AG04450 (cell line): ENCODE results near the gene SBSN. TPM values are rescaled to one million over a fixed set of nuclear protein-coding genes. Genes with fewer than 3 reads are reported as not detected.

Experiments used
- CTCF ChIA-PET: fragments of 300-600, 350-600 bp; formaldehyde crosslinking; extraction: SDS; loops from one replicate; lab custom pipeline; 2022; ENCODE audit warnings: antibody characterized with exemption, inconsistent platforms; lab: Charles Lee
- POLR2A ChIA-PET: fragments of 350-600 bp; formaldehyde crosslinking; extraction: SDS; loops from one replicate; lab custom pipeline; 2021; ENCODE audit warnings: antibody characterized with exemption, inconsistent platforms; lab: Yijun Ruan, JAX
- DNase-seq: peaks from one replicate; pipeline ENCODE4 v3.0.0-alpha.2; 2011; ENCODE audit warnings: low read depth, low spot score
- H3K27ac ChIP-seq: one replicate; pipeline ENCODE4 v1.5.1; 2012; ENCODE audit warnings: low read depth, low read length, control low read depth
- H3K27me3 ChIP-seq: one replicate; pipeline ENCODE4 v1.6.0; 2012; ENCODE audit warnings: low read length; ENCODE audit not compliant: control insufficient read depth, insufficient read depth
- H3K4me3 ChIP-seq: 2 replicates; pipeline ENCODE4 v1.5.1; 2011; ENCODE audit warnings: mild to moderate bottlenecking, low read depth, low read length, control low read depth
- H3K9me3 ChIP-seq: 2 replicates; pipeline ENCODE4 v1.5.1; 2012; ENCODE audit warnings: low read length; ENCODE audit not compliant: control insufficient read depth, insufficient read depth
- CTCF ChIP-seq: IDR thresholded peaks from 2 replicates; pipeline ENCODE4 v1.5.1; 2011; ENCODE audit warnings: low read depth, low read length, control low read depth, inconsistent platforms
- polyA plus RNA-seq: library from polyadenylated mRNA; depleted of rRNA; stranded (reverse); fragments of >200 nt; gene quantifications from 2 replicates; pipeline ENCODE4 v1.2.3, GENCODE V29; 2011

SBSN gene
- polyA plus RNA-seq, 1 experiment, result 1.8 TPM

DNA sequence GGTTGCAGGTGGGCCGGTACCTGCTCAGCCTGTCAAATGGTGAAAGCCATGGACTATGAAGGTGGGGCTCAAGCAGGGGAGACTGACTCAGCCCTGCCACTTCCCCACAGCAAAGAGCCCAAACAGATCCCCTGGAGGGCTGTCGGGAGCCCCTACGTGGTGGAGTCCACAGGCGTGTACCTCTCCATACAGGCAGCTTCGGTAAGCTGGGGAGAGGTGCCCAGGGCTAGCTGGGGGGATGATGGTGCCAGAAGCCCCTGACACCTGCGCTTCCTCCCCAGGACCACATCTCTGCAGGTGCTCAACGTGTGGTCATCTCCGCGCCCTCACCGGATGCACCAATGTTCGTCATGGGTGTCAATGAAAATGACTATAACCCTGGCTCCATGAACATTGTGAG, 14.1 kb upstream of the SBSN start:
- TF ChIP-seq CTCF, result no peak

GRCh38 chr19:35540356-35540927, 12.3 kb upstream of the SBSN start:
- ChIA-PET CTCF (no interaction called here), POLR2A (interaction anchor here (0.7 kb wide), 1 partner anchor 227 kb away, joined by 4 read pairs; no protein-coding TSS in a partner anchor)
- Histone ChIP-seq H3K9me3 (peaks cover 3% of the 10 kb centered on the region; the same call in 1 of the 2 replicates), H3K27ac (no peak overlapping the region), H3K27me3 (no peaks in the 10 kb centered on the region), H3K4me3 (no peak overlapping the region)
- no peak for TF ChIP-seq CTCF
- no peak for DNase-seq

More for the DNA sequence above, 14.1 kb upstream of the SBSN start:
- no peak for DNase-seq
- peaks cover 3% of the 10 kb centered on the region; the same call in 1 of the 2 replicates for H3K9me3 ChIP-seq
- POLR2A ChIA-PET, result no interaction called here
- CTCF ChIA-PET, result no interaction called here
- H3K4me3 ChIP-seq, result no peak overlapping the region
- H3K27ac ChIP-seq, result no peak overlapping the region
- H3K27me3 ChIP-seq, result no peaks in the 10 kb centered on the region

- DNase-seq, result no peak
- no peaks in the 10 kb centered on the region; the same call in 1 of the 2 replicates for H3K9me3 ChIP-seq
- no peaks in the 10 kb centered on the region for H3K27me3 ChIP-seq
- no peak overlapping the region for H3K4me3 ChIP-seq
- ChIA-PET POLR2A (interaction anchor here (0.7 kb wide), 1 partner anchor 228 kb away, joined by 4 read pairs; no protein-coding TSS in a partner anchor), CTCF (no interaction called here)
- TF ChIP-seq CTCF, result no peak
- H3K27ac ChIP-seq, result no peak overlapping the region
Observed at GRCh38 chr19:35539850-35540249, 11.7 kb upstream of the SBSN start.

GRCh38 chr19:35539314-35539713, 11.2 kb upstream of the SBSN start:
- TF ChIP-seq CTCF, result no peak
- CTCF ChIA-PET, result no interaction called here
- Histone ChIP-seq H3K27ac (no peak overlapping the region), H3K4me3 (no peak overlapping the region), H3K9me3 (no peaks in the 10 kb centered on the region; the same call in 1 of the 2 replicates), H3K27me3 (no peaks in the 10 kb centered on the region)
- POLR2A ChIA-PET, result no interaction called here
- no peak for DNase-seq

DNA sequence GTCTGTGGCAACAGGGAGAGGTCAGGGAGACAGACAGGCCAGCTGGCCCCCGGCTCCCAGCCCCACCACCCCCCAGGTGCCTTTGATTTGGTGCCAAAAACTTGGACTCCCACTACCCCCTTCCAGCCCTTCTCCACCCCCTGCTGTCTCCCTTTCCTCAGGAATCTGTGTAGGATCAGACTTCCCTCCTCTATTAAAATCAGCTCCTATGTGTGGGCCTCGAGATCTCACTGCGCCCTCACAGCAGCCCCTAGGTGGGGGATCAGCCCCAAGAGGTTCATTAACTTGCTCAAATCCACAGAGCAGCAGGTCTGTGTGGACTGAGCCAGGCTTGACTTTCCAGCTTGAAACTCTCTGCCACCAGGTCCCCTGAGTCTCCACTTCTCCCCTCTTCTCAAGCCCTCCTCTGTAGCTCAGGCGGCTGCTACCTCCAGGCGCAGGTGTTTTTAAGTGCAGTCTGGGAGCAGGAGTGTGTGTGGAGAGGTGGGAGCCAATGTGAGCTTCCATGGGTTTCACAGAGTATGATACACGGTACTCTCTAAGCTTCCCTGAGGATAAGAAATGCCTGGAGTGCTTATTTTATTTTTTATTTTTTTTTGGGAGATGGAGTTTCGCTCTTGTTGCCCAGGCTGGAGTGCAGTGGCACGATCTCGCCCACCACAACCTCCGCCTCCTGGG, 6.8 kb upstream of the SBSN start:
- Histone ChIP-seq H3K27me3 (peaks cover 7% of the 10 kb centered on the region), H3K4me3 (no peak overlapping the region), H3K27ac (no peak overlapping the region), H3K9me3 (peaks cover 6% of the 10 kb centered on the region; the same call in 1 of the 2 replicates)
- TF ChIP-seq CTCF, result no peak
- ChIA-PET POLR2A (no interaction called here), CTCF (interaction anchor here (1.0 to 1.5 kb wide), 2 partner anchors 13 to 182 kb away, joined by 3 read pairs; no protein-coding TSS in a partner anchor)
- no peak for DNase-seq
